Duodenal mucosa (tissue), 2 donors: ENCODE measurements around the gene PAPSS1.

ENCODE experiments used
- H3K27ac ChIP-seq: one replicate; pipeline ENCODE4 v1.7.0; 2013; ENCODE audit warnings: low read depth, low read length
- H3K27me3 ChIP-seq, 2 donors: one replicate each; pipeline ENCODE4 v1.7.0; 2013; ENCODE audit warnings: low read length in 2 of 2, control low read depth in 1 of 2; ENCODE audit not compliant: insufficient read depth in 2 of 2, control insufficient read depth in 1 of 2
- H3K36me3 ChIP-seq, 2 donors: one replicate each; pipeline ENCODE4 v1.7.0; 2013; ENCODE audit warnings: low read length in 2 of 2, control low read depth in 1 of 2; ENCODE audit not compliant: insufficient read depth in 2 of 2, control insufficient read depth in 1 of 2
- H3K4me1 ChIP-seq, 2 donors: one replicate each; pipeline ENCODE4 v1.7.0; 2013; ENCODE audit warnings: low read length in 2 of 2, control low read depth in 1 of 2; ENCODE audit not compliant: insufficient read depth in 2 of 2, control insufficient read depth in 1 of 2
- H3K4me3 ChIP-seq, 2 donors: one replicate each; pipeline ENCODE4 v1.7.0; 2013; ENCODE audit warnings: low read length in 2 of 2, low read depth in 1 of 2
- H3K9ac ChIP-seq, 2 donors: one replicate each; pipeline ENCODE4 v1.7.0; 2013; ENCODE audit warnings: low read length in 2 of 2, low read depth in 1 of 2
- H3K9me3 ChIP-seq, 2 donors: one replicate each; pipeline ENCODE4 v1.7.0; 2013; ENCODE audit warnings: low read length in 2 of 2, control low read depth in 1 of 2; ENCODE audit not compliant: control insufficient read depth in 1 of 2

PAPSS1 gene

GRCh38 chr4:107743532-107743931, 23.5 kb upstream of the PAPSS1 start:
- no peak overlapping the region for H3K9ac ChIP-seq
- H3K36me3 ChIP-seq, result no peaks in the 10 kb centered on the region
- H3K27ac ChIP-seq, result no peak overlapping the region
- H3K4me3 ChIP-seq, result no peak overlapping the region
- H3K9me3 ChIP-seq, result peaks cover 0 to 3% of the 10 kb centered on the region in 2 donors
- H3K4me1 ChIP-seq, result no peaks in the 10 kb centered on the region
- H3K27me3 ChIP-seq, result no peaks in the 10 kb centered on the region

- H3K36me3 ChIP-seq, result no peaks in the 10 kb centered on the region
- no peak overlapping the region for H3K4me3 ChIP-seq
- H3K9ac ChIP-seq, result no peak overlapping the region
- H3K27ac ChIP-seq, result no peak overlapping the region
- H3K27me3 ChIP-seq, result no peaks in the 10 kb centered on the region
- peaks cover 0 to 3% of the 10 kb centered on the region in 2 donors for H3K9me3 ChIP-seq
- no peaks in the 10 kb centered on the region for H3K4me1 ChIP-seq
These were observed 22.8 kb upstream of the PAPSS1 start for GRCh38 chr4:107742791-107743190.

- H3K36me3 ChIP-seq, result no peaks in the 10 kb centered on the region
- H3K27ac ChIP-seq, result no peak overlapping the region
These were observed 22.2 kb upstream of the PAPSS1 start for GRCh38 chr4:107742196-107742595.

GRCh38 chr4:107740950-107741701, 21.1 kb upstream of the PAPSS1 start:
- no peaks in the 10 kb centered on the region for H3K4me1 ChIP-seq
- H3K9me3 ChIP-seq, result peaks cover 0 to 3% of the 10 kb centered on the region in 2 donors
- H3K27me3 ChIP-seq, result no peaks in the 10 kb centered on the region
- H3K36me3 ChIP-seq, result no peaks in the 10 kb centered on the region
- H3K4me3 ChIP-seq, result no peak overlapping the region
- no peak overlapping the region for H3K9ac ChIP-seq
- no peak overlapping the region for H3K27ac ChIP-seq

More at GRCh38 chr4:107742196-107742595, 22.2 kb upstream of the PAPSS1 start:
- Histone ChIP-seq H3K9me3 (peaks cover 0 to 3% of the 10 kb centered on the region in 2 donors), H3K4me3 (no peak overlapping the region), H3K4me1 (no peaks in the 10 kb centered on the region), H3K9ac (no peak overlapping the region), H3K27me3 (no peaks in the 10 kb centered on the region)

GRCh38 chr4:107740381-107740780, 20.3 kb upstream of the PAPSS1 start:
- Histone ChIP-seq H3K4me1 (no peaks in the 10 kb centered on the region), H3K27me3 (no peaks in the 10 kb centered on the region), H3K9me3 (peaks cover 0 to 3% of the 10 kb centered on the region in 2 donors), H3K36me3 (no peaks in the 10 kb centered on the region), H3K9ac (no peak overlapping the region), H3K27ac (no peak overlapping the region), H3K4me3 (no peak overlapping the region)

GRCh38 chr4:107737450-107737849, 17.4 kb upstream of the PAPSS1 start:
- no peak overlapping the region for H3K27ac ChIP-seq
- no peak overlapping the region for H3K4me3 ChIP-seq
- H3K9ac ChIP-seq, result no peak overlapping the region
- no peaks in the 10 kb centered on the region for H3K36me3 ChIP-seq
- no peaks in the 10 kb centered on the region for H3K9me3 ChIP-seq
- H3K27me3 ChIP-seq, result no peaks in the 10 kb centered on the region
- H3K4me1 ChIP-seq, result no peaks in the 10 kb centered on the region

GRCh38 chr4:107736924-107737448, 17.0 kb upstream of the PAPSS1 start:
- Histone ChIP-seq H3K27ac (no peak overlapping the region), H3K4me3 (no peak overlapping the region), H3K36me3 (no peaks in the 10 kb centered on the region), H3K9me3 (no peaks in the 10 kb centered on the region), H3K27me3 (no peaks in the 10 kb centered on the region), H3K9ac (no peak overlapping the region), H3K4me1 (no peaks in the 10 kb centered on the region)

- no peaks in the 10 kb centered on the region for H3K36me3 ChIP-seq
- no peaks in the 10 kb centered on the region for H3K27me3 ChIP-seq
- H3K27ac ChIP-seq, result no peak overlapping the region
- no peaks in the 10 kb centered on the region for H3K9me3 ChIP-seq
- H3K9ac ChIP-seq, result no peak overlapping the region
- H3K4me1 ChIP-seq, result no peaks in the 10 kb centered on the region
- H3K4me3 ChIP-seq, result no peak overlapping the region
These were observed 16.0 kb upstream of the PAPSS1 start for GRCh38 chr4:107736037-107736436.

- Histone ChIP-seq H3K27me3 (no peaks in the 10 kb centered on the region), H3K9me3 (no peaks in the 10 kb centered on the region), H3K36me3 (no peaks in the 10 kb centered on the region), H3K4me3 (no peak overlapping the region), H3K4me1 (no peaks in the 10 kb centered on the region), H3K27ac (no peak overlapping the region), H3K9ac (no peak overlapping the region)
These were observed 14.1 kb upstream of the PAPSS1 start for GRCh38 chr4:107734120-107734519.

- no peaks in the 10 kb centered on the region for H3K27me3 ChIP-seq
- no peak overlapping the region for H3K9ac ChIP-seq
- no peaks in the 10 kb centered on the region for H3K9me3 ChIP-seq
- H3K27ac ChIP-seq, result no peak overlapping the region
- no peak overlapping the region for H3K4me3 ChIP-seq
- no peaks in the 10 kb centered on the region for H3K4me1 ChIP-seq
- H3K36me3 ChIP-seq, result no peaks in the 10 kb centered on the region
These were observed 13.4 kb upstream of the PAPSS1 start for GRCh38 chr4:107733431-107733925.
